ENCODE data around the gene OR13A1. TPM values are rescaled to one million over a fixed set of nuclear protein-coding genes. Genes with fewer than 3 reads are reported as not detected.
"Not testable (repeated sequence)": the region's sequence is repeated elsewhere in the genome, so short reads cannot be mapped to it uniquely, and the experiment has no call there.

OR13A1 gene
- total RNA-seq, 2 donors from 2014 or later, result not detected

GRCh38 chr10:45294681-45295080 lies 20.7 kb downstream of the OR13A1 start:
- intact Hi-C loops (cut with DNase I), result no loop called here
- no peak for DNase-seq (ENCODE audit: low spot score)

GRCh38 chr10:45286980-45287379 lies 28.4 kb downstream of the OR13A1 start:
- intact Hi-C loops (cut with DNase I), result no loop called here

GRCh38 chr10:45282061-45282460 lies 33.3 kb downstream of the OR13A1 start:
- DNase-seq (ENCODE audit: low spot score), result no peak
- intact Hi-C loops (cut with DNase I), result no loop called here

More at GRCh38 chr10:45286980-45287379, 28.4 kb downstream of the OR13A1 start:
- no peak for DNase-seq (ENCODE audit: low spot score)

- no peak for DNase-seq (ENCODE audit: low spot score)
- intact Hi-C loops (cut with DNase I), result no loop called here
Observed at GRCh38 chr10:45280113-45280760, 35.2 kb downstream of the OR13A1 start.

GRCh38 chr10:45279682-45280081 lies 35.7 kb downstream of the OR13A1 start:
- intact Hi-C loops (cut with DNase I), result no loop called here
- no peak for DNase-seq (ENCODE audit: low spot score)

- intact Hi-C loops (cut with DNase I), result no loop called here
- DNase-seq (ENCODE audit: low spot score), result no peak
Observed at GRCh38 chr10:45278860-45279498, 36.4 kb downstream of the OR13A1 start.

GRCh38 chr10:45276146-45276545 lies 39.3 kb downstream of the OR13A1 start:
- DNase-seq (ENCODE audit: low spot score); intact Hi-C loops (cut with DNase I): not testable (repeated sequence)

GRCh38 chr10:45274364-45274763 lies 41.0 kb downstream of the OR13A1 start:
- intact Hi-C loops (cut with DNase I), result no loop called here
- DNase-seq (ENCODE audit: low spot score), result no peak

GRCh38 chr10:45267777-45268176 lies 47.6 kb downstream of the OR13A1 start:
- intact Hi-C loops (cut with DNase I); DNase-seq (ENCODE audit: low spot score): not testable (repeated sequence)

GRCh38 chr10:45265996-45266395 lies 49.4 kb downstream of the OR13A1 start:
- DNase-seq (ENCODE audit: low spot score), result no peak
- intact Hi-C loops (cut with DNase I), result no loop called here

- intact Hi-C loops (cut with DNase I), result no loop called here
- no peak for DNase-seq (ENCODE audit: low spot score)
Observed at GRCh38 chr10:45261946-45262345, 53.5 kb downstream of the OR13A1 start.

- no peak for DNase-seq (ENCODE audit: low spot score)
- intact Hi-C loops (cut with DNase I), result no loop called here
Observed at GRCh38 chr10:45261243-45261775, 54.1 kb downstream of the OR13A1 start.

GRCh38 chr10:45260635-45261034 lies 54.8 kb downstream of the OR13A1 start:
- DNase-seq (ENCODE audit: low spot score); intact Hi-C loops (cut with DNase I): not testable (repeated sequence)

GRCh38 chr10:45259786-45260495 lies 55.5 kb downstream of the OR13A1 start:
- intact Hi-C loops (cut with DNase I); DNase-seq (ENCODE audit: low spot score): not testable (repeated sequence)

GRCh38 chr10:45257600-45257999 lies 57.8 kb downstream of the OR13A1 start:
- DNase-seq (ENCODE audit: low spot score), result no peak
- intact Hi-C loops (cut with DNase I), result no loop called here

- DNase-seq (ENCODE audit: low spot score), result no peak
- intact Hi-C loops (cut with DNase I), result no loop called here
Observed at GRCh38 chr10:45256246-45256645, 59.2 kb downstream of the OR13A1 start.

- no peak for DNase-seq (ENCODE audit: low spot score)
- intact Hi-C loops (cut with DNase I), result no loop called here
Observed at GRCh38 chr10:45255706-45256105, 59.7 kb downstream of the OR13A1 start.

- no peak for DNase-seq (ENCODE audit: low spot score)
- intact Hi-C loops (cut with DNase I), result no loop called here
Observed at GRCh38 chr10:45254892-45255291, 60.5 kb downstream of the OR13A1 start.

- DNase-seq (ENCODE audit: low spot score), result no peak
- intact Hi-C loops (cut with DNase I), result no loop called here
Observed at GRCh38 chr10:45253183-45253914, 62.1 kb downstream of the OR13A1 start.

All from posterior vena cava (tissue), 2 donors.